Stimulated activated CD8-positive, alpha-beta memory T cell treated with anti-CD3 and anti-CD28 coated beads, Interleukin-2, amount 100 ng/mL, for 1 hour (primary cell): ENCODE results near the gene STX3.
"Not testable (repeated sequence)": the region's sequence is repeated elsewhere in the genome, so short reads cannot be mapped to it uniquely, and the experiment has no call there.

ENCODE experiments used
- DNase-seq, 2 donors: peaks; one replicate each; pipeline ENCODE4 v3.0.0-alpha.2; 2020; ENCODE audit warnings: low read depth in 2 of 2

Gene STX3

GRCh38 chr11:59841514-59841913 is 86.3 kb downstream of the STX3 start:
- DNase-seq: no peak

GRCh38 chr11:59842316-59842715 is 87.1 kb downstream of the STX3 start:
- DNase-seq: no peak

GRCh38 chr11:59845399-59845798 is 90.2 kb downstream of the STX3 start, which contains the start of gene CBLIF:
TSS of gene CBLIF (minus strand) at chr11:59845499. CDS start at chr11:59845453, 46 bp downstream.
- no peak for DNase-seq

DNA sequence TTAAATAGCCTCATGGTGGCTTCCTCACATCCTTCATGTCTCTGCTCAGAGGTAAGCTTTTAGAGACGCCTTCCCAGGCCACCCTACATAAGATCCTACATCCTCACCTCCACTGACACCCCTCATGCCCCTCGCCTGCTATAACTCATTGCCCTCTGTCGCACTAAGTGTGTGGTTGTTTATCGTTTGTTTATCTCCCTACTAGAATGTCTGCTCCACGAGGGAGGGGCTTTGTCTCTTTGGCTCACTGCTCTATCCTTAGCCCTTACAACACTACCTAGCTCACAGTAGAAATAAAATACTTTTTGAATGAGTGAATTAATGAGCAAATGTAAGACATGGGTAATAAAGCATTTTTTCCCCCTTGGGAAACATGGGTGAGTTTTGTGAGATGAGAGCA is 91.4 kb downstream of the STX3 start:
- no peak for DNase-seq

GRCh38 chr11:59847626-59848025 is 92.5 kb downstream of the STX3 start:
- DNase-seq: no peak

GRCh38 chr11:59848439-59848838 is 93.3 kb downstream of the STX3 start:
- not testable (repeated sequence) for DNase-seq

DNA sequence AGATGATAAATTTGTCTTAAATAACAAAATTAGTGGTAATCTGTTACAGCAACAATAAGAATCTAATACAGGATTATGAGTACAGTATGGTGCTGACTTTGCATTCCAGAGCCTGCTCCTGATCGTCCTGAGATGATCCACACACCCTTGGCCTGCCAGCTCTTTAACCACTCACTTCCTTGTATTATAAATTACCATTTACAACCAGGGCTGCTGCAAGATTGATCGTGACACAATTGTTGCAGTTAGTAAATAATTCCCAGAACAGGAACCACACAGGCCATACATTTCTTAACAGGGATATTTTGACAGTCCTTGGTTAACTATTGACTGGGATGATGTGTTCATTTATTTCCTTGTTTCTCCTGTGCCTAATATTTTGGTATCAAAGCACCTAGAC is 94.0 kb downstream of the STX3 start:
- no peak for DNase-seq

- not testable (repeated sequence) for DNase-seq
Observed at GRCh38 chr11:59849551-59849950, 94.4 kb downstream of the STX3 start.

- not testable (repeated sequence) for DNase-seq
Observed at GRCh38 chr11:59851416-59851815, 96.2 kb downstream of the STX3 start.

GRCh38 chr11:59854871-59855270 is 99.7 kb downstream of the STX3 start:
- no peak for DNase-seq
